HepG2 (cell line): ENCODE results near the gene KLHL36. TPM values are rescaled to one million over a fixed set of nuclear protein-coding genes. Genes with fewer than 3 reads are reported as not detected.

Experiments used
- DNMT3B ChIP-seq: conservative IDR thresholded peaks from 2 replicates; pipeline ENCODE4 v1.6.1; 2016; ENCODE audit warnings: missing biosample characterization, control low read depth
- EP300 ChIP-seq, 3 experiments: sonication (generic) in 1 of 3; formaldehyde crosslinking in 1 of 3; IDR thresholded peaks; 2 replicates each; pipeline versions ENCODE4 v1.5.1 to v1.6.1; 2011 to 2020; ENCODE audit warnings: low read depth in 2 of 3, low read length in 2 of 3, borderline replicate concordance in 1 of 3, improper control_type of control experiment in 1 of 3, mild to moderate bottlenecking in 1 of 3, missing genetic modification reagents in 1 of 3, moderate library complexity in 1 of 3
- GLI4 ChIP-seq: sonication (generic); formaldehyde crosslinking; IDR thresholded peaks from 2 replicates; pipeline ENCODE4 v1.5.1; 2020; ENCODE audit warnings: missing genetic modification reagents, mild to moderate bottlenecking, moderate library complexity, borderline replicate concordance
- HBP1 ChIP-seq: IDR thresholded peaks from 2 replicates; pipeline ENCODE4 v1.6.1; 2016; ENCODE audit warnings: low read depth, control low read depth
- HMG20A ChIP-seq: IDR thresholded peaks from 2 replicates; pipeline ENCODE4 v1.6.1; 2016; ENCODE audit warnings: borderline replicate concordance
- HNRNPLL ChIP-seq: fragments of 200-400 bp; formaldehyde crosslinking; IDR thresholded peaks from 2 replicates; pipeline ENCODE4 v1.6.1; 2017; ENCODE audit warnings: mild to moderate bottlenecking, low read depth, low read length; ENCODE audit not compliant: poor library complexity, severe bottlenecking
- NAIF1 ChIP-seq: sonication (generic); formaldehyde crosslinking; IDR thresholded peaks from 2 replicates; pipeline ENCODE4 v1.5.0; 2020; ENCODE audit warnings: mild to moderate bottlenecking, missing genetic modification reagents, borderline replicate concordance
- NFAT5 ChIP-seq: sonication (generic); formaldehyde crosslinking; IDR thresholded peaks from 2 replicates; pipeline ENCODE4 v1.4.0; 2020; ENCODE audit warnings: missing genetic modification reagents
- NFE2 ChIP-seq: sonication (generic); formaldehyde crosslinking; IDR thresholded peaks from 2 replicates; pipeline ENCODE4 v1.4.0; 2020; ENCODE audit warnings: missing genetic modification reagents
- NR1H2 ChIP-seq: sonication (generic); formaldehyde crosslinking; IDR thresholded peaks from 2 replicates; pipeline ENCODE4 v1.8.1; 2022; ENCODE audit warnings: low read depth, missing genetic modification reagents, borderline replicate concordance
- NR2F6 ChIP-seq, 2 experiments: IDR thresholded peaks; 2 replicates each; pipeline ENCODE4 v1.6.1; 2016; ENCODE audit warnings: antibody characterized with exemption in 1 of 2, mild to moderate bottlenecking in 1 of 2
- PCBP2 ChIP-seq: fragments of 200-400 bp; formaldehyde crosslinking; optimal IDR thresholded peaks from 2 replicates; pipeline ENCODE3; 2018; ENCODE audit warnings: low read length, low read depth; ENCODE audit not compliant: poor library complexity, severe bottlenecking
- PREB ChIP-seq: sonication (generic); formaldehyde crosslinking; IDR thresholded peaks from 2 replicates; pipeline ENCODE4 v1.4.0; 2020; ENCODE audit warnings: missing genetic modification reagents
- RAD51 ChIP-seq: fragments of 450-650 bp; IDR thresholded peaks from 2 replicates; pipeline ENCODE4 v1.6.1; 2016; ENCODE audit warnings: borderline replicate concordance
- SAP130 ChIP-seq: IDR thresholded peaks from 2 replicates; pipeline ENCODE4 v1.6.1; 2016; ENCODE audit warnings: low read depth
- SOX5 ChIP-seq: IDR thresholded peaks from 2 replicates; pipeline ENCODE4 v1.6.1; 2016; ENCODE audit warnings: borderline replicate concordance
- SUZ12 ChIP-seq: fragments of 150-350 bp; IDR thresholded peaks from 2 replicates; pipeline ENCODE4 v1.6.1; 2014; ENCODE audit warnings: low read depth, low read length
- TBP ChIP-seq: sonication (generic); formaldehyde crosslinking; IDR thresholded peaks from 2 replicates; pipeline ENCODE4 v1.5.0; 2020; ENCODE audit warnings: missing genetic modification reagents
- TP53 ChIP-seq: sonication (generic); formaldehyde crosslinking; conservative IDR thresholded peaks from 2 replicates; pipeline ENCODE4 v1.4.0; 2020; ENCODE audit warnings: missing genetic modification reagents
- ZFP1 ChIP-seq: IDR thresholded peaks from 2 replicates; pipeline ENCODE4 v1.6.1; 2016
- ZNF230 ChIP-seq: sonication (generic); formaldehyde crosslinking; IDR thresholded peaks from 2 replicates; pipeline ENCODE4 v1.4.0; 2020; ENCODE audit warnings: mild to moderate bottlenecking, missing genetic modification reagents
- ZNF343 ChIP-seq: sonication (generic); formaldehyde crosslinking; IDR thresholded peaks from 2 replicates; pipeline ENCODE4 v1.4.0; 2020; ENCODE audit warnings: mild to moderate bottlenecking, missing genetic modification reagents
- ZNF354B ChIP-seq: sonication (generic); formaldehyde crosslinking; IDR thresholded peaks from 2 replicates; pipeline ENCODE4 v1.8.0; 2022; ENCODE audit warnings: mild to moderate bottlenecking, missing genetic modification reagents
- ZNF460 ChIP-seq: sonication (generic); formaldehyde crosslinking; IDR thresholded peaks from 2 replicates; pipeline ENCODE4 v1.5.1; 2020; ENCODE audit warnings: missing genetic modification reagents, mild to moderate bottlenecking, borderline replicate concordance
- polyA plus RNA-seq, 8 experiments: library from polyadenylated mRNA; depleted of rRNA in 3 of 8; stranded (reverse) in 7 of 8; unstranded in 1 of 8; fragments of >200 nt; fragmentation: Illumina TruSeq in 4 of 8; extraction: Trizol in 4 of 8; gene quantifications; 2 replicates each; pipeline versions ENCODE4 v1.2.1 to v1.2.3, GENCODE V29; 2011 to 2016; ENCODE audit warnings: low read depth in 4 of 8, missing spikeins in 1 of 8, mixed read lengths in 1 of 8; ENCODE audit not compliant: insufficient read depth in 1 of 8
- total RNA-seq, 5 experiments: library from RNA; depleted of rRNA; stranded (reverse); fragments of >200 nt; fragmentation: Illumina TruSeq; extraction: Trizol; gene quantifications; 2 replicates each; pipeline ENCODE4 v1.2.3, GENCODE V29; 2016; ENCODE audit warnings: low read depth in 1 of 5

KLHL36 gene
- total and polyA plus RNA-seq, 2 of the 13 experiments (the other 11 are each of a cell fraction or from before 2014, with no cell fraction given), result 24.3 to 26.0 TPM

DNA sequence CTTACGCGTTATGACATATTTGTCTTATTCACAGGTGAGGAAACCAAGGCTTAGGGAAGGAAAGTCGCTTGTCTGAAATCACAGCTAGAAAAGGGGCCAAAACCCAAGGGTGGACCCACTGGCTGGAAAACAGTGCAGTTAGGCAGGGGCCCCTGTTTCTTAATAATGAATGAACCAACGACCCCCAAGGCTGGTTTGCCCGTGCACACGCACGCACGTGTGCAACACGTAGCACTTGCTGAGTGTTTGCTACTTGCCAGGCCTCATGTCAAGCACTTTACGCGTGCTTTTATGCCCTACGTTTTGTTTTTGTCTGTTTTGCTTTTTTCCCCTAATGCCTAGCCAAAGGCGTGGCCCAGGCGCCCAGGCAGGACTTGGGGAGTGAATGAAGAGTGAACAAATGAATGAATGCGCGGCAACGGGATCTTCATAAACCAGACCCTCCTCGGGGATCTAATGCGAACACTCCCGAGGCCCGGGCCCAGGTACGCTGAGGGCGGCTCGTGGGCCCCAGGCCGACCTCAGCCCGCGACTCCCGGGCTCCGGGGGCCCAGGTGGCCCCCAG lies 50.9 kb downstream of the KLHL36 start (continued):
- TF ChIP-seq ZNF343 (CRISPR knock-in tag) (peak; percentile 80; the same call in 1 of the 2 replicates), NAIF1 (CRISPR knock-in tag) (no peak), DNMT3B (CRISPR knock-in tag) (no peak), ZNF230 (CRISPR knock-in tag) (peak; percentile 49; the same call in 1 of the 2 replicates), HNRNPLL (peak; percentile 72), ZNF460 (CRISPR knock-in tag) (peak; percentile 32; the same call in 1 of the 2 replicates), SOX5 (no peak), NFAT5 (no peak), NFE2 (CRISPR knock-in tag) (no peak), ZFP1 (CRISPR knock-in tag) (peak; percentile 57; the same call in 1 of the 2 replicates), ZNF354B (CRISPR knock-in tag) (no peak), TBP (no peak), TP53 (CRISPR knock-in tag) (peak; percentile 81; the same call in 1 of the 2 replicates), PCBP2 (no peak), NR1H2 (CRISPR knock-in tag) (0 out of 2 replicates have a peak, but pooled peaks have one; percentile 16), SAP130 (CRISPR knock-in tag) (no peak), RAD51 (no peak), HBP1 (no peak; the same call in 1 of the 2 replicates), EP300 (IDR thresholded peaks at IDR 0.05; ENCODE audit: low read depth in 2 of 2, low read length in 2 of 2) (no peak), EP300 (CRISPR knock-in tag; IDR thresholded peaks at IDR 0.05; ENCODE audit: borderline replicate concordance) (no peak), PREB (CRISPR knock-in tag) (peak; percentile 80; the same call in 1 of the 2 replicates), SUZ12 (no peak), GLI4 (CRISPR knock-in tag) (peak; percentile 96; the same call in 1 of the 2 replicates), NR2F6 (IDR thresholded peaks at IDR 0.05) (no peak), NR2F6 (CRISPR knock-in tag; IDR thresholded peaks at IDR 0.05) (no peak), HMG20A (CRISPR knock-in tag) (no peak)
